GM12864 (cell line): ENCODE results near the gene HSD17B10.

Experiments used
- DNase-seq: peaks from one replicate; pipeline ENCODE4 v3.0.0-alpha.2; 2011; ENCODE audit warnings: low read depth
- H3K4me3 ChIP-seq: 2 replicates; pipeline ENCODE4 v1.5.1; 2011; ENCODE audit warnings: mild to moderate bottlenecking, low read depth, low read length, control low read depth
- CTCF ChIP-seq: IDR thresholded peaks from 2 replicates; pipeline ENCODE4 v1.5.1; 2011; ENCODE audit warnings: low read depth, mild to moderate bottlenecking, moderate library complexity, low read length, control low read depth, inconsistent platforms; ENCODE audit errors: missing control alignments

The HSD17B10 gene

GRCh38 chrX:53445977-53446376 is 11.8 kb upstream of the HSD17B10 start:
- no peak overlapping the region for H3K4me3 ChIP-seq
- no peak for DNase-seq
- TF ChIP-seq CTCF = peak; percentile 64

- no peak for DNase-seq
These were observed 8.1 kb upstream of the HSD17B10 start for GRCh38 chrX:53442322-53442631.

GRCh38 chrX:53441531-53442321 is 7.6 kb upstream of the HSD17B10 start:
- no peak for DNase-seq
- no peak for TF ChIP-seq CTCF
- peak overlapping the region; percentile 57 for H3K4me3 ChIP-seq

More at GRCh38 chrX:53442322-53442631, 8.1 kb upstream of the HSD17B10 start:
- TF ChIP-seq CTCF = no peak
- peak overlapping the region; percentile 57 for H3K4me3 ChIP-seq

DNA sequence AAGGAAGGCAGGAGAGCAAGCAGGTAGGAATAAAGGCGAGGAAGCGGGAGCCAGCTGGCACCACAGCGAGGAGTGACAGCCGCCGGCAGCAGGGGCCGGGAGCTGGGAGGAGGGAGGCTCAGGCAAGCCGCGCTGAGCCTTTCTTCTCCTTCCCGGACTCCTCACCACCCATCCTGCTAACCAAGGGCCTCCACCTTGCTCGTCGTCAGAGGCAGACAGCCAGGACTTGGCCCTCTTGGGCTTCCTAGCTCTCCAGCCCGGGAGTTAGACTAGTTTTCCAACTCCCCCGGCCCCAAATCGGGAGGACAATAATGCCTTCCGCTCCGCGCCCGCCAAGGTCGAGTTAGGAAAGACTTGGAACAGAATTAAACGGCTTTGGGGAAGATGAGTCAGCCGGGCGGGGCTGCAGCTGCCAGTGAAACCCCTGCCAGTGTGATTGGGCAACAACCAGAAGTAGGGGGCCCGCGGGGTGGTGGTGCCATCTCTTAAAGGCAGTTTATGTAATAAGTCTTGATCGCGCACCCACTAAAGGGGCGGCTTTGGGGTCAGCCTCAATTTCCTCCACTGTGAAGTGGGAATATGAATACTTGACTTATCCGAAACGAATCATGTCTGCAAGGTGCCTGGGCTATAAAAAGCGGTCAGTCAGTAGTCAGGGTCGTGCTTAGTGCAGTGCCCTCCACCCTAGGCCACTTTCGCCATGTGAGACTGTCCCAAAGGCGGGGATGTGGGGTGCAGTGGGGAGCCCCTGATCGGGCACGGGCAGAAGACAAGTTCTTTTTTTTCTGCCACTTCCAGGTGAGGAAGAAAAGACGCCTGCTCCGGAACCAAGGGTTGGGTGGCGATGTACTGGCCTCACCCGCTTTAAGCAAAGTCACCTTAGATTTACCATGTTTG is 6.7 kb upstream of the HSD17B10 start:
- H3K4me3 ChIP-seq = peak overlapping the region; percentile 18; the same call in 1 of the 2 replicates
- no peak for DNase-seq
- no peak for TF ChIP-seq CTCF

DNA sequence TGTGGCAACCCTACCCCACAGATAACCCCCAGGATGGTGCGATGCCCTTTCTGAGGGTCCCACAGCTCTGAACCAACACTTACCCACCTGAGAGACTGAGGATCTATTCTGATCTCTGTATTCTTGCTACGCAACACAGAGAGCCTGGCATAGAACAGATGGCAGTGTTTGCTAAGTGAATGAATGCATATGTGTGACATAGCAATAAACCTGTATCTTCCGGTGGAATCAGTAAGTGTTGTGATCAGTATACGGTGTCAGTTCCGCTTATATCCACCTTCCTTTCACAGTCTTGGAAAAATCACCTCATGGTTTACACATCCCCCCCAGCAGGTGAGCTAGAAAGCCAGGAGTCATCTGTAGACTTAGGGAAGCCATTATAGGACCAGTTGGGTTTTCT is 5.9 kb upstream of the HSD17B10 start:
- no peak for TF ChIP-seq CTCF
- no peak for DNase-seq
- H3K4me3 ChIP-seq = no peak overlapping the region

- no peak overlapping the region for H3K4me3 ChIP-seq
- TF ChIP-seq CTCF = no peak
- DNase-seq = no peak
These were observed 4.7 kb upstream of the HSD17B10 start for GRCh38 chrX:53438832-53439230.
